Prostate gland (tissue), 2 donors: ENCODE data around the gene TMEM256.

ENCODE experiments used
- CTCF ChIP-seq, 4 experiments: fragments of 200-600 bp in 2 of 4; fragments of 450-650 bp in 2 of 4; sonication (generic) in 2 of 4; IDR thresholded peaks; 1 replicate in 3 of 4; 2 replicates in 1 of 4; pipeline ENCODE4 v1.5.1; 2016 to 2019; ENCODE audit warnings: antibody characterized with exemption in 4 of 4, mild to moderate bottlenecking in 2 of 4, moderate library complexity in 2 of 4
- POLR2A ChIP-seq: fragments of 450-650 bp; IDR thresholded peaks from one replicate; pipeline ENCODE4 v1.6.1; 2016; ENCODE audit warnings: antibody characterized with exemption, mild to moderate bottlenecking

- no peak for TF ChIP-seq POLR2A
- no peak for TF ChIP-seq CTCF (IDR thresholded peaks at IDR 0.05)
Measured at GRCh38 chr17:7431231-7431630, 27.3 kb upstream of the TMEM256 start.
